Mesothelial cell of epicardium (in vitro differentiated cells): ENCODE data around the gene ZFAND3. TPM values are rescaled to one million over a fixed set of nuclear protein-coding genes. Genes with fewer than 3 reads are reported as not detected.
A peak's percentile ranks its signal among the peaks of the same experiment; 100 is the strongest.

Experiments
- DNase-seq, 2 experiments: peaks; one replicate each; pipeline ENCODE4 v3.0.0; 2021; ENCODE audit warnings: low spot score in 2 of 2; ENCODE audit not compliant: unreplicated experiment in 2 of 2
- H3K27ac Mint-ChIP-seq: 2 replicates; pipeline ENCODE4 v1.8.0; 2021; ENCODE audit warnings: mixed read lengths
- H3K27me3 Mint-ChIP-seq: 2 replicates; pipeline ENCODE4 v1.8.0; 2021; ENCODE audit warnings: low read depth, mixed read lengths
- H3K36me3 Mint-ChIP-seq: 2 replicates; pipeline ENCODE4 v1.8.0; 2021; ENCODE audit warnings: mixed read lengths
- H3K4me1 Mint-ChIP-seq: 2 replicates; pipeline ENCODE4 v1.8.0; 2021; ENCODE audit warnings: mixed read lengths
- H3K4me3 Mint-ChIP-seq: 2 replicates; pipeline ENCODE4 v1.8.0; 2021; ENCODE audit warnings: mild to moderate bottlenecking, moderate library complexity, mixed read lengths
- H3K9me3 Mint-ChIP-seq: 2 replicates; pipeline ENCODE4 v1.8.0; 2021; ENCODE audit warnings: mixed read lengths
- total RNA-seq: library from RNA; stranded (reverse); gene quantifications from 3 replicates; pipeline ENCODE4 v1.2.1, GENCODE V29; 2021
- TF ChIP-seq, protein P1 (sequence below): fragments of 200-600 bp; sonication (generic); IDR thresholded peaks from one replicate; pipeline ENCODE4 v1.5.0; 2021; ENCODE audit warnings: antibody characterized with exemption; ENCODE audit not compliant: unreplicated experiment

The ZFAND3 gene
- total RNA-seq, 1 donor from 2014 or later: 81.2 TPM

DNA sequence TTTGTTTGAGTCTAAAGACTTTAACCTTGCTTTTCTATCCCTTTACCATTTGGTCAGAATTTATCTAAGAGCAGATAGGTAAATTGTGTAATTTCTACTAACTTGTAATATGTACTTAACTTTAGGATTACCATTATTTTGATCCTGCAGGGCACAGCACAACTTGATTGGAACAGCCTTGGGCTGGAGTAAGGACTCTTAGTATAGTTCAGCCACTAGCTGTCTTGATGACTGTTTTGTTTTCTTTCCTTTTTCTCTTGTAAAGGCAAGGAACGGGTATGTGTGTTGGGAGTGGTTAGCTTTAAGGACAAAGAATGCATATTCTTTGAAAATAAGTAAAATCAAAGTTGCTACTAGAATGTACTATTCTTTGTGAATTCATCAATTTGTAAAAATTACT is 203.2 kb downstream of the ZFAND3 start:
- TF ChIP-seq, protein P1, sequence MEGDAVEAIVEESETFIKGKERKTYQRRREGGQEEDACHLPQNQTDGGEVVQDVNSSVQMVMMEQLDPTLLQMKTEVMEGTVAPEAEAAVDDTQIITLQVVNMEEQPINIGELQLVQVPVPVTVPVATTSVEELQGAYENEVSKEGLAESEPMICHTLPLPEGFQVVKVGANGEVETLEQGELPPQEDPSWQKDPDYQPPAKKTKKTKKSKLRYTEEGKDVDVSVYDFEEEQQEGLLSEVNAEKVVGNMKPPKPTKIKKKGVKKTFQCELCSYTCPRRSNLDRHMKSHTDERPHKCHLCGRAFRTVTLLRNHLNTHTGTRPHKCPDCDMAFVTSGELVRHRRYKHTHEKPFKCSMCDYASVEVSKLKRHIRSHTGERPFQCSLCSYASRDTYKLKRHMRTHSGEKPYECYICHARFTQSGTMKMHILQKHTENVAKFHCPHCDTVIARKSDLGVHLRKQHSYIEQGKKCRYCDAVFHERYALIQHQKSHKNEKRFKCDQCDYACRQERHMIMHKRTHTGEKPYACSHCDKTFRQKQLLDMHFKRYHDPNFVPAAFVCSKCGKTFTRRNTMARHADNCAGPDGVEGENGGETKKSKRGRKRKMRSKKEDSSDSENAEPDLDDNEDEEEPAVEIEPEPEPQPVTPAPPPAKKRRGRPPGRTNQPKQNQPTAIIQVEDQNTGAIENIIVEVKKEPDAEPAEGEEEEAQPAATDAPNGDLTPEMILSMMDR: no peak
- H3K4me3 Mint-ChIP-seq: no peak overlapping the region
- no peaks in the 10 kb centered on the region for H3K27me3 Mint-ChIP-seq
- no peaks in the 10 kb centered on the region for H3K9me3 Mint-ChIP-seq
- H3K27ac Mint-ChIP-seq: no peak overlapping the region
- DNase-seq: no peak
- peaks cover 12% of the 10 kb centered on the region for H3K4me1 Mint-ChIP-seq
- no peaks in the 10 kb centered on the region for H3K36me3 Mint-ChIP-seq

- no peak for DNase-seq
- Mint-ChIP-seq H3K36me3 (peaks cover 3% of the 10 kb centered on the region), H3K4me1 (peaks cover 12% of the 10 kb centered on the region), H3K27ac (no peak overlapping the region), H3K9me3 (peaks cover 8% of the 10 kb centered on the region), H3K4me3 (no peak overlapping the region), H3K27me3 (no peaks in the 10 kb centered on the region)
- TF ChIP-seq, protein P1: no peak
Observed at GRCh38 chr6:38024908-38025307, 205.4 kb downstream of the ZFAND3 start.

GRCh38 chr6:38025451-38025850 is 205.9 kb downstream of the ZFAND3 start:
- Mint-ChIP-seq H3K36me3 (peaks cover 8% of the 10 kb centered on the region), H3K27ac (no peak overlapping the region), H3K4me1 (peaks cover 12% of the 10 kb centered on the region), H3K4me3 (no peak overlapping the region), H3K9me3 (peaks cover 13% of the 10 kb centered on the region), H3K27me3 (no peaks in the 10 kb centered on the region)
- TF ChIP-seq, protein P1: no peak
- DNase-seq: no peak

DNA sequence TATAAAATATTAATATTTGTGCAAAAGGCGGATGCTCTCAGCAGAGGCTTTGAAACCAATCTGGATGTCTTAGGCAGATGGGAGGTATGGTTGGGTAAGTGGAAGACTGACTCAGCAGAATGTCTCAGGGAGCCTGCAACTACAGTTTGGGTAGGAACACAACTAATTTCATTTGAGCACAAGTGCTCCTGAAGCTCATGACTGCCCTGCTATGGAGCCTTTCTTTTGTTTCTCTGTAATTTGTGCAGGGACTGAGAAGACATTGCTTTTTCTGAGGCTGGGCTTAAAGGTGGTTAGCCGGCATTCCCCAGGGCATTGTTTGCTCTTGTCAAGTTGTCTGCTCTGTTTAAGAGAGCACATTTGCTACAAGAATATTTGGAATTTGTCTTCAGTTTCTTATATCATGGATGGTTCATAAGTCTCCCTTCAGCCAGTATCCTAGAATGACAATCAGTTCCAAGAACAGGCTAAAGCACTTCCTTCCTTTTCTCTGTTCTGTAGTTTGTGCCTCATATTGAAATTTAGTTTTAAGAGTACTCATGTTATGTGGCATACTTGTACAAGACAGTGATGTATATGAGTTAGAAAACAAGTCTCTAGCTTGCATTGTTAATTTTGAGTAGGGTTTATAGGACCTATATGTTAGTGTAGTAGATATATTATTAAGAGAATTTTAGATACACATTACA is 208.3 kb downstream of the ZFAND3 start:
- H3K4me1 Mint-ChIP-seq: peaks cover 17% of the 10 kb centered on the region
- H3K27ac Mint-ChIP-seq: peak overlapping the region; percentile 29
- TF ChIP-seq, protein P1: no peak
- H3K9me3 Mint-ChIP-seq: peaks cover 16% of the 10 kb centered on the region
- peaks cover 15% of the 10 kb centered on the region for H3K36me3 Mint-ChIP-seq
- H3K4me3 Mint-ChIP-seq: no peak overlapping the region
- H3K27me3 Mint-ChIP-seq: no peaks in the 10 kb centered on the region
- DNase-seq: no peak

DNA sequence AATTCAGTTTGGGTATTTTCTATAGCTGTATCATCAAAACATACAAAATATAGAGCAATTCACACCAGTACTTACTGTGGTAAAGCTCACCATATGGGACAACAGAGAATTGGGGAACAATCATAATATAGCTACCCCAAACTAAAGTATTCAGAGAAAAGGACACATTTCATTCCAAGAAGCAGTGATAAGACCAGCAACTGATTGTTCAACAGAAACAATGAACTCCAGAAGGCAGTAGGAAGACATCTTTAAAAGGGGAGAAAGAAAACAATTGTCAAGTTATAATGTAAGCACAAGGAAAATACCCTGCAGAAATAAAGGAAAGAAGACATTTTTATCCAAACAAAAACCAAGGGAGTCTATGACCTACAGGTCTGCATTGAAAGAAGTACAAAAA is 210.9 kb downstream of the ZFAND3 start:
- peaks cover 38% of the 10 kb centered on the region for H3K4me1 Mint-ChIP-seq

More for the DNA sequence above, 210.9 kb downstream of the ZFAND3 start:
- peaks cover 15% of the 10 kb centered on the region for H3K36me3 Mint-ChIP-seq
- DNase-seq: no peak
- H3K27ac Mint-ChIP-seq: no peak overlapping the region
- TF ChIP-seq, protein P1: no peak
- H3K27me3 Mint-ChIP-seq: no peaks in the 10 kb centered on the region
- no peak overlapping the region for H3K4me3 Mint-ChIP-seq
- H3K9me3 Mint-ChIP-seq: peaks cover 16% of the 10 kb centered on the region
